HK-2 (cell line): ENCODE measurements around the gene TPO.
A peak's percentile ranks its signal among the peaks of the same experiment; 100 is the strongest.

Experiments
- DNase-seq: peaks from one replicate; pipeline ENCODE4 v3.0.0-alpha.2; 2018; ENCODE audit not compliant: unreplicated experiment

TPO gene

GRCh38 chr2:1584051-1584531, 170.8 kb downstream of the TPO start:
- DNase-seq: no peak

- no peak for DNase-seq
Observed at GRCh38 chr2:1584691-1585485, 171.6 kb downstream of the TPO start.

- DNase-seq: no peak
Observed at GRCh38 chr2:1585635-1586034, 172.4 kb downstream of the TPO start.

- DNase-seq: no peak
Observed at GRCh38 chr2:1586251-1586922, 173.1 kb downstream of the TPO start.

GRCh38 chr2:1586923-1587840, 173.9 kb downstream of the TPO start:
- DNase-seq: no peak

- DNase-seq: no peak
Observed at GRCh38 chr2:1588051-1588977, 175.1 kb downstream of the TPO start.

- peak; percentile 35 for DNase-seq
Observed at GRCh38 chr2:1588978-1589621, 175.8 kb downstream of the TPO start.

GRCh38 chr2:1590596-1591460, 177.6 kb downstream of the TPO start:
- DNase-seq: no peak

- no peak for DNase-seq
Observed at GRCh38 chr2:1591461-1591770, 178.2 kb downstream of the TPO start.
